HEK293 (cell line): ENCODE results near the gene IDH3A.

Experiments
- CTCF ChIA-PET: fragments of 350-600 bp; formaldehyde crosslinking; extraction: SDS; loops from one replicate; lab custom pipeline; 2021; ENCODE audit warnings: antibody characterized with exemption; lab: Yijun Ruan, JAX
- POLR2A ChIA-PET: fragments of 300-600 bp; formaldehyde crosslinking; extraction: SDS; loops from one replicate; lab custom pipeline; 2020; ENCODE audit warnings: antibody characterized with exemption, inconsistent platforms; lab: Yijun Ruan, JAX
- H3K27ac ChIP-seq: fragments of 200-500 bp; sonication (Bioruptor generic); 2 replicates; pipeline ENCODE4 v1.5.1; 2014; ENCODE audit warnings: low read depth, low read length, control low read depth, inconsistent platforms; ENCODE audit errors: extremely low read depth
- H3K36me3 ChIP-seq, 2 experiments: fragments of 200-500 bp in 1 of 2; sonication (Bioruptor generic) in 1 of 2; 1 replicate in 1 of 2; 2 replicates in 1 of 2; pipeline ENCODE4 v1.5.1; 2014 to 2017; ENCODE audit warnings: inconsistent platforms in 2 of 2, low read length in 2 of 2; ENCODE audit not compliant: control insufficient read depth in 2 of 2, insufficient read depth in 1 of 2
- H3K4me1 ChIP-seq: fragments of 200-500 bp; sonication (Bioruptor generic); 2 replicates; pipeline ENCODE4 v1.5.1; 2014; ENCODE audit warnings: mild to moderate bottlenecking, low read length, inconsistent platforms; ENCODE audit not compliant: control insufficient read depth, insufficient read depth
- H3K4me3 ChIP-seq: 2 replicates; pipeline ENCODE4 v1.5.1; 2011; ENCODE audit warnings: low read depth, mild to moderate bottlenecking, control low read depth, low read length, moderate library complexity
- H3K9me3 ChIP-seq: fragments of 200-500 bp; sonication (Bioruptor generic); 2 replicates; pipeline ENCODE4 v1.5.1; 2014; ENCODE audit warnings: low read depth, low read length, inconsistent platforms; ENCODE audit not compliant: control insufficient read depth, insufficient read depth
- GLI4 ChIP-seq: fragments of 450-650 bp; formaldehyde crosslinking; IDR thresholded peaks from 2 replicates; pipeline ENCODE4 v1.5.1; 2016; ENCODE audit warnings: missing biosample characterization, missing genetic modification characterization
- REPIN1 ChIP-seq: fragments of 450-650 bp; formaldehyde crosslinking; IDR thresholded peaks from 2 replicates; pipeline ENCODE4 v1.5.1; 2017; ENCODE audit warnings: missing biosample characterization, missing genetic modification characterization, low read depth
- ZEB2 ChIP-seq: fragments of 450-650 bp; formaldehyde crosslinking; IDR thresholded peaks from 2 replicates; pipeline ENCODE4 v1.5.1; 2016; ENCODE audit warnings: missing biosample characterization, missing genetic modification characterization
- ZIC2 ChIP-seq: fragments of 450-650 bp; formaldehyde crosslinking; IDR thresholded peaks from 2 replicates; pipeline ENCODE4 v1.5.1; 2016; ENCODE audit warnings: missing biosample characterization, missing genetic modification characterization
- ZNF169 ChIP-seq: fragments of 450-650 bp; formaldehyde crosslinking; IDR thresholded peaks from 2 replicates; pipeline ENCODE4 v1.5.1; 2016; ENCODE audit warnings: missing biosample characterization, missing genetic modification characterization
- ZNF19 ChIP-seq: fragments of 450-650 bp; formaldehyde crosslinking; IDR thresholded peaks from 2 replicates; pipeline ENCODE4; 2016; ENCODE audit warnings: missing biosample characterization, missing genetic modification characterization, low read depth
- ZNF211 ChIP-seq: fragments of 450-650 bp; formaldehyde crosslinking; IDR thresholded peaks from 2 replicates; pipeline ENCODE4 v1.5.1; 2016; ENCODE audit warnings: low read depth, missing biosample characterization, missing genetic modification characterization
- ZNF280D ChIP-seq: fragments of 450-650 bp; formaldehyde crosslinking; IDR thresholded peaks from 2 replicates; pipeline ENCODE4 v1.5.1; 2016; ENCODE audit warnings: missing biosample characterization, missing genetic modification characterization
- ZNF292 ChIP-seq: fragments of 450-650 bp; formaldehyde crosslinking; IDR thresholded peaks from 2 replicates; pipeline ENCODE4 v1.5.1; 2016; ENCODE audit warnings: low read depth, missing biosample characterization, missing genetic modification characterization, borderline replicate concordance
- ZNF366 ChIP-seq: fragments of 450-650 bp; formaldehyde crosslinking; conservative IDR thresholded peaks from 2 replicates; pipeline ENCODE4 v1.5.1; 2016; ENCODE audit warnings: missing biosample characterization, missing genetic modification characterization
- ZNF426 ChIP-seq: fragments of 450-650 bp; formaldehyde crosslinking; IDR thresholded peaks from 2 replicates; pipeline ENCODE4 v1.5.1; 2017; ENCODE audit warnings: missing biosample characterization, missing genetic modification characterization, mild to moderate bottlenecking, inconsistent platforms, moderate library complexity
- ZNF501 ChIP-seq: fragments of 450-650 bp; formaldehyde crosslinking; IDR thresholded peaks from 2 replicates; pipeline ENCODE4 v1.5.1; 2016; ENCODE audit warnings: missing biosample characterization, missing genetic modification characterization
- ZNF544 ChIP-seq: fragments of 450-650 bp; formaldehyde crosslinking; IDR thresholded peaks from 2 replicates; pipeline ENCODE4 v1.5.0; 2017; ENCODE audit warnings: missing biosample characterization, missing genetic modification characterization
- ZNF571 ChIP-seq: fragments of 450-650 bp; formaldehyde crosslinking; IDR thresholded peaks from 2 replicates; pipeline ENCODE4 v1.5.0; 2017; ENCODE audit warnings: missing biosample characterization, missing genetic modification characterization
- ZNF580 ChIP-seq: fragments of 450-650 bp; formaldehyde crosslinking; IDR thresholded peaks from 2 replicates; pipeline ENCODE4 v1.5.1; 2016; ENCODE audit warnings: missing biosample characterization, missing genetic modification characterization
- ZNF585B ChIP-seq: fragments of 450-650 bp; formaldehyde crosslinking; IDR thresholded peaks from 2 replicates; pipeline ENCODE4 v1.5.1; 2016; ENCODE audit warnings: missing biosample characterization, missing genetic modification characterization
- ZNF664 ChIP-seq: fragments of 450-650 bp; formaldehyde crosslinking; IDR thresholded peaks from 2 replicates; pipeline ENCODE4 v1.5.1; 2016; ENCODE audit warnings: missing biosample characterization, missing genetic modification characterization
- ZNF692 ChIP-seq: fragments of 450-650 bp; formaldehyde crosslinking; IDR thresholded peaks from 2 replicates; pipeline ENCODE4 v1.5.1; 2016; ENCODE audit warnings: missing biosample characterization, missing genetic modification characterization
- ZNF704 ChIP-seq: fragments of 450-650 bp; formaldehyde crosslinking; IDR thresholded peaks from 2 replicates; pipeline ENCODE4 v1.5.1; 2016; ENCODE audit warnings: missing biosample characterization, missing genetic modification characterization
- ZNF747 ChIP-seq: fragments of 450-650 bp; formaldehyde crosslinking; IDR thresholded peaks from 2 replicates; pipeline ENCODE4 v1.5.1; 2016; ENCODE audit warnings: missing biosample characterization, missing genetic modification characterization
- ZNF776 ChIP-seq: fragments of 450-650 bp; formaldehyde crosslinking; IDR thresholded peaks from 2 replicates; pipeline ENCODE4 v1.5.0; 2017; ENCODE audit warnings: missing biosample characterization, missing genetic modification characterization, borderline replicate concordance

Gene IDH3A

GRCh38 chr15:78167227-78167888 lies 18.2 kb downstream of the IDH3A start:
- H3K9me3 ChIP-seq = no peaks in the 10 kb centered on the region
- no peak overlapping the region for H3K27ac ChIP-seq
- H3K4me3 ChIP-seq = no peak overlapping the region
- POLR2A ChIA-PET = no interaction called here
- TF ChIP-seq ZNF169 (tag by site-specific recombination) = no peak
- TF ChIP-seq ZNF704 (tag by site-specific recombination) = no peak
- no peak for TF ChIP-seq ZNF571 (tag by site-specific recombination)
- no peak for TF ChIP-seq ZNF426 (tag by site-specific recombination)
- no peak for TF ChIP-seq ZNF776 (tag by site-specific recombination)
- no peak for TF ChIP-seq ZNF580 (tag by site-specific recombination)
- no peak for TF ChIP-seq GLI4 (tag by site-specific recombination)
- no peak for TF ChIP-seq ZNF19 (tag by site-specific recombination)
- no peak for TF ChIP-seq ZNF692 (tag by site-specific recombination)
- no peak for TF ChIP-seq ZNF211 (tag by site-specific recombination)
- no peak for TF ChIP-seq ZNF280D (tag by site-specific recombination)
- TF ChIP-seq, all 188 proteins: peak for 0
- Histone ChIP-seq H3K36me3 (peaks cover 71 to 93% of the 10 kb centered on the region in 2 experiments), H3K4me1 (no peaks in the 10 kb centered on the region)
- CTCF ChIA-PET = interaction anchor here (0.8 to 3.6 kb wide), 3 partner anchors 10 to 59 kb away, joined by 4 to 20 read pairs (median 4); no protein-coding TSS in a partner anchor

GRCh38 chr15:78168608-78169007 lies 19.4 kb downstream of the IDH3A start:
- TF ChIP-seq ZNF747 (tag by site-specific recombination) (no peak), ZEB2 (tag by site-specific recombination) (no peak), ZIC2 (tag by site-specific recombination) (no peak), ZNF585B (tag by site-specific recombination) (no peak), ZNF544 (tag by site-specific recombination) (no peak), ZNF664 (no peak), ZNF366 (tag by site-specific recombination) (no peak), ZNF292 (tag by site-specific recombination) (no peak), REPIN1 (tag by site-specific recombination) (no peak), ZNF501 (tag by site-specific recombination) (no peak)
- ChIA-PET CTCF (interaction anchor here (0.7 to 3.6 kb wide), 5 partner anchors 9 to 73 kb away, joined by 3 to 20 read pairs (median 7); partner anchors contain the start of gene CIB2), POLR2A (no interaction called here)
- Histone ChIP-seq H3K27ac (no peak overlapping the region), H3K4me1 (no peaks in the 10 kb centered on the region), H3K36me3 (peaks cover 63 to 88% of the 10 kb centered on the region in 2 experiments), H3K9me3 (no peaks in the 10 kb centered on the region), H3K4me3 (no peak overlapping the region)
